Stimulated activated CD8-positive, alpha-beta memory T cell treated with anti-CD3 and anti-CD28 coated beads, Interleukin-7, amount 100 ng/mL, for 48 hours (primary cell): Measurements from ENCODE around the gene TMEM72.
"Not testable (repeated sequence)": the region's sequence is repeated elsewhere in the genome, so short reads cannot be mapped to it uniquely, and the experiment has no call there.

Experiments
- DNase-seq, 2 donors: peaks; one replicate each; pipeline ENCODE4 v3.0.0-alpha.2; 2020; ENCODE audit warnings: low read depth in 1 of 2; ENCODE audit errors: extremely low read depth in 1 of 2

The TMEM72 gene

DNA sequence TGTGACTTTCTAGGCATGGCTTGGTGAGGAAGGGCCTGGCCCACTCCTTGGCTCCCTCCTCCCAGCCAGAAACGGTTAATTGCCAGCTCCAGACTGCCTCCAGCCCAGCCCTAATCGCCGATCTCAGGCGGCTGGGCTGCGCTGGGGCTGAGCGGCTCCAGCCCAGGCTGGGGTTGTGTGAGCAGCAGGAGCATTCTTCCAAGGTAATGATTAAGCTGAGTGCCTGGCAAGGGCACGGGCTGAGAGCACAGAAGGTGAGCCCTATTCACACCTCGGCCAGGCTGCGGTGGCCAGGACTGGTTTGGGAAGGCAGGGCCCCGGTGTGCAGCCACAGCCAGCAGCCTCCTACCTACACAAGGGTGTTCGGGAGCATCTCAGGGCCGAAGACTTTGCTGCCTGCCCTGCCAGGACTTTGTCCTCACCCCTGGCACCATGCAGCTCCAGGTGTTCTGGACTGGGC, at the start of gene TMEM72:
Gene TMEM72 (plus strand): TSS at position 257 of the 460 bp plus-strand sequence. CDS start 176 bp downstream, at position 433.
- no peak for DNase-seq

- no peak for DNase-seq
Observed at GRCh38 chr10:44862006-44862751, 49.0 kb upstream of the TMEM72 start.

DNA sequence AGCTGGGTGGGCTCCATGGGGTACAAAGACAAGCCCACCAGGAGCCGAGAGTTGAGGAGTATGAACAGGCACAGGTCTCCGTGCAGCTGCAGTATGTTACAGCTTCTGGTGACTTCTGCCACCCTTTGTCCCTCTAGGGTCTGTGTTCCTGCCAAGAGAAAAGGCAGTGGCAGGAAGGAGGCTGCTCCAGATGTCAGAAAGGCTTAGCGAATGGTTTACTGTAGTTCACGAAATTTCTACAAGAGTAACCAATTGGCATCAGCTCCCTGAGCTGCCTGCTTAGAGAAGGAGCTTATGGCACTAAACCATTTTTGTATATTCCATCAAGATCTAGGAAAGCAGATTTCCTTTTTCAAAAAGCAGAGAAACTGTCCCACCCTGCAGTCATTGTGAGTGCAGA, 48.2 kb upstream of the TMEM72 start:
- DNase-seq: no peak

GRCh38 chr10:44863344-44864047, 47.6 kb upstream of the TMEM72 start:
- no peak for DNase-seq

- DNase-seq: no peak
Observed at GRCh38 chr10:44864051-44864450, 47.1 kb upstream of the TMEM72 start.

DNA sequence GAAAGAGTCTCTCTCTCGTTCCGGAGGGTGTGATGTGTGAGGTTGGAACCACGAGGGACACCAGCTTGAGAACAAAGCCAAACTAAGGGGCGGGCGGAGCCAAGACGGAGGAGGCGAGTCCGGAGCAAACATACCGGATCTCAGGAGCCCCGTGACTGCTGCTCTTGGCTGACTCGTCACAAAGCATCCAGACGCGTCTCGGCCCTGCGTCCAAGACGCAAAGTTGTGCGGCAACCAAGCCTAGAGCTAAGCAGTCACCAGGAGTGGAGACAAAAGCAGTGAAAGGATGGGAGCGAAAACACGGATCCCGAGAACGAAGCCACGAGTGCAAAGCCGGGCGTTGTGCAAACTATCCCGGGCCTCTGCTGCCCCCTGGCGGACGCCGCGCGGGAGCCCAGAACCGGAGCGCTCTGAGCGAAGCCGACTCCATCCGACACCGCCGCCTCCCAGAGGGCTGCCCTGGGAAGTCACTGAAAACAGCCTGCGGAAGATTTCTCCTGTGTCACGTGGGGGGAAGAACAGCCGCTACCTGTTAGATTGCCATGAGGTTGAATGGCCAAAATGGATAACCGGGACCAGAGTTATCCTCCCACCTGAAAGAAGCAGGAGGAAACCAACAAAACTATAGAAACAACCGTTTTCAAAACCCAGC, 46.4 kb upstream of the TMEM72 start:
- peak; percentile 62 to 65 for DNase-seq

DNA sequence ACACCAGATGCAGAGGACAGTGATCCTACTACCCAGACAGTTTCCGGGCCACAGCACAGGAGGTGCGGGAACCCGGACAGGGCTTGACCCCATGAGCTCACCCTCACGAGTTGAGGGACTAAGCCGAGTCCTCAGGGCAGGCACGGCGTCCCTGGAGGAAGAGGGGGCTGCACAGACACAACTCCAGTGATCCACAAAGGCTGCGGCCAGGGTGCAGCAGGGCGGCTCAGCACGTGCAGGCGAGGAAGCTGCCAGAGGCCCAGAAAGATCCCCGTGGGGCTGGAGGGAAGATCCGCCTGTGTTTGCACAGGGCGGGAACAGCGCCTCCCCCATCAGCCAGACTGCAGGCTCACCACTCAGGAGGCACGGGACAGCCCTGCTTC, 45.9 kb upstream of the TMEM72 start:
- no peak for DNase-seq

DNA sequence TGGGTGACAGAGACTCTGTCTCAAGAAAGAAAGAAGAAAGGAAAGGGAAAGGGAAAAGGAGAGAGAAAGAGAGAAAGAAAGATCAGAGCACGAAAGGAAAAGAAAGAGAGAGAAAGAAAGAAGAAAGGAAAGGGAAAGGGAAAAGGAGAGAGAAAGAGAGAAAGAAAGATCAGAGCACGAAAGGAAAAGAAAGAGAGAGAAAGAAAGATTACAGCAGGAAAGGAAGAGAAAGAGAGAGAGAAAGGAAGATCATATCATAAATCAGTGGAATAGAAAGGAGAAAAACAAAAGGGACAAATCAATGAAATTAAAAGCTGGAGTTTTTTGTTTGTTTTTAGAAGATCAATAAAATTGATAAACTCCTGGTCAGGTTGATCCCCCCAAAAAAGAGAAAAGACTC, 44.8 kb upstream of the TMEM72 start:
- DNase-seq: not testable (repeated sequence)

GRCh38 chr10:44870031-44870430, 41.1 kb upstream of the TMEM72 start:
- no peak for DNase-seq

GRCh38 chr10:44873160-44873559, 38.0 kb upstream of the TMEM72 start:
- DNase-seq: no peak

DNA sequence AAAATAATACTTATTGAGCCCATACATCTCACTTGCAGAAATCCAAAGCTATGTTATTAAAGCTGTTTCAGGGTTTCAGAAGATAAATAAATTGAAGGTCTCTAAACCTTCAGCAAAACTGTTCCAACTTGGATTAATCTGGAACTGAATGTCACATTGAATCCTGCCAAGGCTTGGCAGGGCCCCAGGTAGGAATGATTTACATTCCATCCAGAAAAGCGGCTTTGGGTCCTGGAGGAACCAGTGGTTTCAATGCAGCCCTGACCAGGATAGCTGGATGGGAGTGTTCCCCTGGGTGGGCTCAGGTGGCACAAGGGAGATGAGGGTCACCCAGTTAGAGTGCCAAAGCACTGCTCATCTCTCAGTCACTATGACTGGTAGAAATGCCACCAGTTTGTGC, 37.0 kb upstream of the TMEM72 start:
- no peak for DNase-seq

DNA sequence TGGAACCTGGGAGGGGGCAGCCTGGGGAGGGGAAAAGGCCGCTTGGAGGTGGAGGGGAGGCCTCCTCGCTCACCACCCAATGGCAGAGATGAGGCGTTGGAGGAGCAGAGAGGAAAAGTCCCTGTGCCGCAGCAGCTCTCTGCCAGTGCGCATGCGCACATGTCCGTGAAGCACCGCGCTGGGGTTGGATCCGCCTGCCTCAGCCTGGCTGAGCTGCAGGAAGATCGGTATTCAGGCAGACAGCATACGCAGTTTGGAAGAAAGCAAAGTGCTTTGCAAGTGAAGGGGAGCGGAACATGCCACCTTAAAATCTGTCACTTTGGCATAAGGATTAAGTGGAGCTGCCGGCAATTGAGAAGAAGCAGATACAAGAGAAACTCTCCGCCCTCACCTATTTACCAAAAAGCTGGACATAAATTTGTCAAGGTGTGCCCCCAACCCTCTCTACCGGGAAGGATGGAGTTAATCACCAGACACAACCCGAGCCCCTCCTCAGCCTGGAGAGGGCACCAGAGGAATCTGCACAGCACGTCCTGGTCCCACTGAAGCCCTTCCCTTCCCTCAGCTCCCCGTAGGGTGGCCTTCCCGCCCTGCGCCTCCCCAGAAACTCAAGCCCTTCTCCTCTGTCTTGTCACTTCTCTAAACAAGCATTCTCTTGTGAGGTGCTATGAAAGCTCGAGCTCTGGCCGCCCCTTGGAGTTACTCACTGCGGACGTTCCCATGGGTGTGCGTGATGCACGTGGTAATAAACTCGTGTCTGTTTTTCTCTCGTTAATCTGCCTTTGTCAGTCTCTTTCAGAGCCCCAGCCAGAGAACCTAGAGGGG, 32.2 kb upstream of the TMEM72 start:
- DNase-seq: peak; percentile 49 to 51

DNA sequence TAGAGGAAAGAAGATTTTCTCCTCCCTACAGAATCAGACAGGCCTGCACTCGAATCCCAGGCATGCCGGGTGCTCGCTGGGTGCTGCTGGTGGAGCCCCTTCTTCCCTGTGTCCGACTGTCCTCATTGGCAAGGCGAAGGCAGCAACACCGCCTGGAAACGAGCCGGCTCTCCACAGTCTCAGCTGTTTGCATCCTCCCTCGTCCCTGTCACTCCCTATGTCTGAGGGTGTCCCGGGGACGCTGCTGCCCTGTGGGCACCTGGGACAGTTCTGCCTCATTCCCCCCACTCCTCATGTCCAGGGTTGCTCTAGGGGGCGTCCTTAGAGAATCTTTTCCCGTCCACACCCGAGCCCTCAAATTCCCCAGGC, 31.6 kb upstream of the TMEM72 start:
- DNase-seq: no peak

DNA sequence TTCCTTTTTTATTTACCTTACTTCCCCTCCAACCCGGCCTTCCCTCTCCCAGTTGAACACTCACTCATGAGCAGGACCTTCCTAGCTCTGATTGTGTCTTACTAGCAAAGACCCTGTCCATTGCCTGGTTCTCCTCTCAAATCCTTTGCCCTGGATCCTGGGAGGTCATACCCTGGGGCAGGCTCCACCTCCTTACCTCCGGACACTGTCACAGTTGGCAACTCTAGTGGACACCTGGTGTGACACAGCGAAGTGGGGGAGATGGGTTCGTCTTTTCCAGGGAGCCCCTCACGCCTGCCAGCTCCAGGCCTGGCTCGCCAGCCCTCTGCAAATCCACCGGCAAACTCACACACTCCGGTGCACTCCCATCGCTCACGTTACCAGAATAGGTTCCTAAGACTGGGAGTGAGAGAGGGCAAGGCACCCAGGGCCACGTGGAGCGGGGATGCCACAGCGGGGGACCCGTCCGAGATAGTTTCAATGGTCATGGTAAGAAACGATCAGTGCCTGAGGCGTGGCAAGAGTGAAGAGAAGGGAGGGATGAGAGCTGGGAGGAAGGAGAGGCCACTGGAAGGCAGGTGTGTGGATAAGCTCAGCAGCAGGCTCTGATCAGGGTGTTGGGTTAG, 30.9 kb upstream of the TMEM72 start:
- DNase-seq: no peak

- DNase-seq: no peak
Observed at GRCh38 chr10:44881649-44882048, 29.5 kb upstream of the TMEM72 start.

- no peak for DNase-seq
Observed at GRCh38 chr10:44882166-44882720, 28.9 kb upstream of the TMEM72 start.

DNA sequence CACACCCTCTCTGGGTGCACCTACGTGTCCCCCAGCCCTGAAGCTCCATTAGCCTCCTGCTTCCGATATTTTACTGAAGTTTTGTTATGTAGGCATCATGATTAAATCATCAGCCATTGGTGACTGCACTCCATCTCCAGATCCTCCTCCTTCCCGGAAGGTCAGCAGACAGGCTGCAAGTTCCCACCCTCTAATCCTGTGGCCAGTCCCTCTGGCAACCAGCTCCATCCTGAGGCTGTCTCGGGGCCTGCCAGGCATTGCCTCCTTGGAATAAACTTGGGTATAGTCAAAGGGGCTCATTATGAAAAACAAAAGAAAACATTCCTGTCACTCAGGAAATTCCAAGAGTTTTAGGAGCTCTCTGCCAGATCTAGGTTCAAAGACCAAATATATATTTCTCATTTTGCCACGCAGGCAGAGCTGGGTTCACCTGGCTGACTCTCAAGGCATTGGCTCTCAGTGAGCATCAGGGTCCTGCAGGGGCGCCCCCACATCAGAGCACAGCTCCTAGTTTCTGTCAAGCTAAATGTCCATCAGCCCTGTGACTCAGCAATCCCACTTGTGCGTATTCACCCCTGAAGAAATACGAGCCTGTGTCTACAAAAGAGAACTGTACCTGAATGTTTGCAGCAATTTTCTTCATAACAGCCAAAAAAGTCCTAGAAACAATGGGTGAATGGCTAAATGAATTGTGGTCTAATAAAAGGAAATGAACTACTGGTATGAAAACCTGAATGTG, 27.4 kb upstream of the TMEM72 start:
- no peak for DNase-seq

GRCh38 chr10:44885710-44886109, 25.4 kb upstream of the TMEM72 start:
- DNase-seq: no peak

GRCh38 chr10:44886966-44887365, 24.2 kb upstream of the TMEM72 start:
- DNase-seq: no peak

GRCh38 chr10:44888886-44889285, 22.3 kb upstream of the TMEM72 start:
- DNase-seq: no peak
